Adrenal gland (tissue), 12 donors: ENCODE data around the gene LY6G6D. TPM values are rescaled to one million over a fixed set of nuclear protein-coding genes. Genes with fewer than 3 reads are reported as not detected.

Experiments
- DNase-seq, 7 donors: peaks; one replicate each; pipeline ENCODE4 v3.0.0-alpha.2; 2019 to 2020
- H3K27ac ChIP-seq, 5 donors: fragments of 200-600 bp; sonication (generic) in 4 of 5; 1 replicate in 3 of 5; 2 replicates in 2 of 5; pipeline versions ENCODE4 v1.5.1 to v1.8.0; 2016 to 2020; ENCODE audit warnings: mild to moderate bottlenecking in 1 of 5
- H3K27me3 ChIP-seq: fragments of 200-600 bp; 2 replicates; pipeline ENCODE4 v1.8.0; 2021
- H3K36me3 ChIP-seq, 2 donors: fragments of 200-600 bp; replicated peaks in 1 of 2; 1 replicate in 1 of 2; 2 replicates in 1 of 2; pipeline versions ENCODE4 v1.5.1 to v1.8.0; 2018 to 2022
- H3K4me1 ChIP-seq, 2 donors: fragments of 200-600 bp; replicated peaks in 1 of 2; 1 replicate in 1 of 2; 2 replicates in 1 of 2; pipeline versions ENCODE4 v1.5.1 to v1.8.0; 2018 to 2021
- H3K4me3 ChIP-seq, 4 donors: fragments of 200-600 bp; sonication (generic) in 3 of 4; one replicate each; pipeline ENCODE4 v1.5.1; 2016 to 2018
- H3K9me3 ChIP-seq, 3 donors: fragments of 200-600 bp; sonication (generic) in 1 of 3; replicated peaks in 1 of 3; 1 replicate in 2 of 3; 2 replicates in 1 of 3; pipeline versions ENCODE4 v1.5.1 to v1.8.0; 2016 to 2021
- POLR2A ChIP-seq, 2 donors: fragments of 450-650 bp; IDR thresholded peaks; one replicate each; pipeline ENCODE4 v1.6.1; 2017; ENCODE audit warnings: antibody characterized with exemption in 2 of 2, mild to moderate bottlenecking in 2 of 2, moderate library complexity in 1 of 2
- WGBS, 4 donors: extraction: QIAGEN DNeasy Blood & Tissue Kit in 2 of 4; methylation state at CpG; one replicate each; pipeline versions ENCODE4 v1.1.5 to v1.1.7; 2013 to 2017; 5-methylcytosine and 5-hydroxymethylcytosine counted together
- intact Hi-C, 2 donors: fragments of 100-400 bp; cut with DNase I; formaldehyde crosslinking; loops; one replicate each; pipeline versions ENCODE4 v1.14.1 to v1.15.0; 2022 to 2023
- polyA plus RNA-seq, 3 donors: library from polyadenylated mRNA; stranded (reverse); fragments of 200-250 nt in 2 of 3; fragments of 350-450 nt in 1 of 3; fragmentation: Illumina TruSeq in 1 of 3; extraction: RNeasy Lipid Tissue Mini Kit (QIAGEN cat#74804) in 1 of 3; gene quantifications; one replicate each; pipeline ENCODE4 v1.2.3, GENCODE V29; 2013 to 2014
- total RNA-seq, 9 donors: library from RNA; depleted of rRNA in 4 of 9; stranded (reverse); fragments of >200 nt in 4 of 9; fragments of 120-200 nt in 1 of 9; fragmentation: NEBNext Ultra II Directional in 1 of 9; extraction: Animal tissue kit (Norgen Biotek cat#: 25700) in 1 of 9; gene quantifications; one replicate each; pipeline versions ENCODE4 v1.1.0 to v1.2.4, GENCODE V29; 2013 to 2023
- TF ChIP-seq, protein P1 (sequence below), 6 experiments: fragments of 450-650 bp in 4 of 6; fragments of 200-600 bp in 2 of 6; sonication (generic) in 1 of 6; IDR thresholded peaks; 1 replicate in 5 of 6; 2 replicates in 1 of 6; pipeline versions ENCODE4 v1.5.1 to v1.8.0; 2016 to 2021; ENCODE audit warnings: antibody characterized with exemption in 6 of 6, mild to moderate bottlenecking in 2 of 6, moderate library complexity in 1 of 6
- donor health status: healthy with polysubstance abuse.
- donor health status: Bipolar disorder and iron deficiency.
- donor health status: DM: yes; HTN: yes; CAD: no.
- donor health status: DM: no; HTN: no; CAD: no.
- donor health status: DM: no; HTN: no; CAD: no.
- donor health status: DM: yes; HTN: yes; CAD: no.

Gene LY6G6D
- total and polyA plus RNA-seq, 12 donors, result not detected

DNA sequence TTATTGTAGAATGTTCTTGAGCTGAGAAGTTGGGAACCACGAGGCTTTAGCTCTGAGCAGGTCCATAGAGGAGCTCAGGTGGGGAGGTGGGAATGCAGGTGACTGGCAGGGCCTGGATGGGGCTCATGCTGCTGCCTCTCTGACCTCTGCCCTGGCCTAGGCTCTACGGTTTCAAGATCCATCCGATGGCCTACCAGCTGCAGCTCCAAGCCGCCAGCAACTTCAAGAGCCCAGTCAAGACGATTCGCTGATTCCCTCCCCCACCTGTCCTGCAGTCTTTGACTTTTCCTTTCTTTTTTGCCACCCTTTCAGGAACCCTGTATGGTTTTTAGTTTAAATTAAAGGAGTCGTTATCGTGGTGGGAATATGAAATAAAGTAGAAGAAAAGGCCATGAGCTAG is 45.5 kb upstream of the LY6G6D start, which contains the start of gene LY6G5B:
LY6G5B (plus strand) TSS at position 301 of the 400 bp plus-strand sequence. CDS start 975 bp downstream, outside the sequence.
- TF ChIP-seq POLR2A (IDR thresholded peaks at IDR 0.05), result no peak
- TF ChIP-seq, protein P1, sequence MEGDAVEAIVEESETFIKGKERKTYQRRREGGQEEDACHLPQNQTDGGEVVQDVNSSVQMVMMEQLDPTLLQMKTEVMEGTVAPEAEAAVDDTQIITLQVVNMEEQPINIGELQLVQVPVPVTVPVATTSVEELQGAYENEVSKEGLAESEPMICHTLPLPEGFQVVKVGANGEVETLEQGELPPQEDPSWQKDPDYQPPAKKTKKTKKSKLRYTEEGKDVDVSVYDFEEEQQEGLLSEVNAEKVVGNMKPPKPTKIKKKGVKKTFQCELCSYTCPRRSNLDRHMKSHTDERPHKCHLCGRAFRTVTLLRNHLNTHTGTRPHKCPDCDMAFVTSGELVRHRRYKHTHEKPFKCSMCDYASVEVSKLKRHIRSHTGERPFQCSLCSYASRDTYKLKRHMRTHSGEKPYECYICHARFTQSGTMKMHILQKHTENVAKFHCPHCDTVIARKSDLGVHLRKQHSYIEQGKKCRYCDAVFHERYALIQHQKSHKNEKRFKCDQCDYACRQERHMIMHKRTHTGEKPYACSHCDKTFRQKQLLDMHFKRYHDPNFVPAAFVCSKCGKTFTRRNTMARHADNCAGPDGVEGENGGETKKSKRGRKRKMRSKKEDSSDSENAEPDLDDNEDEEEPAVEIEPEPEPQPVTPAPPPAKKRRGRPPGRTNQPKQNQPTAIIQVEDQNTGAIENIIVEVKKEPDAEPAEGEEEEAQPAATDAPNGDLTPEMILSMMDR (IDR thresholded peaks at IDR 0.05), result no peak
- DNase-seq, result no peak
- Histone ChIP-seq H3K27ac (no peak within 1 kb of the TSS), H3K36me3 (peaks cover 0 to 70% of the 10 kb centered on the region in 2 donors), H3K4me1 (peaks cover 0 to 20% of the 10 kb centered on the region in 2 donors), H3K27me3 (no peaks in the 10 kb centered on the region), H3K9me3 (no peaks in the 10 kb centered on the region), H3K4me3 (no peak within 1 kb of the TSS)
- 83% methylated on average over 8 of the region's 8 CpGs for WGBS, 4 donors
- intact Hi-C loops, result no loop called here

GRCh38 chr6:31676322-31676903 is 38.7 kb upstream of the LY6G6D start:
- no peak for DNase-seq
- peaks cover 9 to 10% of the 10 kb centered on the region in 2 donors for H3K4me1 ChIP-seq
- H3K27me3 ChIP-seq, result no peaks in the 10 kb centered on the region
- no peak overlapping the region for H3K4me3 ChIP-seq
- H3K36me3 ChIP-seq, result peaks cover 0 to 23% of the 10 kb centered on the region in 2 donors
- intact Hi-C loops, result no loop called here
- no peak overlapping the region for H3K27ac ChIP-seq
- WGBS, 4 donors, result 73 to 78% (median 76%) methylated on average over 4 of the region's 4 CpGs
- TF ChIP-seq, protein P1 (IDR thresholded peaks at IDR 0.05), result no peak
- no peak for TF ChIP-seq POLR2A (IDR thresholded peaks at IDR 0.05)
- H3K9me3 ChIP-seq, result no peaks in the 10 kb centered on the region

DNA sequence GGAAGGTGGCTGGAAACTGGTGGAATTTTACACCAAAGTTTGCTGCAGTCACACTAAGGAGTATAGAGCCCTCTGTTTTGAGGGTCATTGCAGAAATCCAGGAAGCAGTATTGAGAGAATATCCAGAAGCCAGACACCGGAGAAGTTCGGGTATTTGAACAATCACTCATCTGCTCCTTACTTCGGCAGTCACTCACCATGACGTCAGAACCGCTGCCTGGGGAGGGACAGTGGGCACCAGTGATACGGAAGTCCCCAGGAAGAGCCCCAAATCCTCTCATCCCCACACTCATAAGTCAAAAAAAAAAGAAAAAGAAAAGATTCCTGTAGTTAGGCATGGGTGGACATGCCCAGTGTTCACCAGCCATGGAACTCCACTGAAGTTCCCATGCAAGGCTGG is 38.2 kb upstream of the LY6G6D start:
- intact Hi-C loops, result no loop called here
- H3K27ac ChIP-seq, result no peak overlapping the region
- no peaks in the 10 kb centered on the region for H3K9me3 ChIP-seq
- no peak for TF ChIP-seq POLR2A (IDR thresholded peaks at IDR 0.05)
- TF ChIP-seq, protein P1 (IDR thresholded peaks at IDR 0.05), result no peak
- no peak for DNase-seq
- peaks cover 0 to 18% of the 10 kb centered on the region in 2 donors for H3K36me3 ChIP-seq
- H3K27me3 ChIP-seq, result no peaks in the 10 kb centered on the region
- H3K4me3 ChIP-seq, result no peak overlapping the region
- H3K4me1 ChIP-seq, result peaks cover 9 to 10% of the 10 kb centered on the region in 2 donors
- WGBS, 4 donors, result 57 to 67% (median 61%) methylated on average over 5 to 6 of the region's 6 CpGs

DNA sequence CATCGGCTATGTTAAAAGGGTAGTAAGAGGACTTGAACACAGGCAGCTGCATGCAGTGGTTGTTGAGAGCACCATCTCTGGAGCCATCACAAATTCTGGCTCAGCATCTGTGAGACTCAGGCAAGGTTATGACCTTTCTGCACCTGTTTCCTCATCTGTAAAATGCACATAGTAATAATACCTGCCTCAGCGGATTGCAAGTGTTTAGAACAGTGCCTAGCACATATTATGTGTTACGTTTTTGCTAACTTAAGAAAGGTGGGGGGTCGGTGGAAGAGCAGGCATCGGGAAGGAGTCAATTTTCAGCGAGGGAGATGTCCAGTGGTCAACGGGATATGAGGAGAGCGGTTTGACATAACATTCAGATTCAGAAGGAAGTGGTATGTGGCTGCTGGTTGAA is 37.2 kb upstream of the LY6G6D start:
- Histone ChIP-seq H3K27me3 (no peaks in the 10 kb centered on the region), H3K9me3 (no peaks in the 10 kb centered on the region), H3K27ac (no peak overlapping the region), H3K4me1 (peaks cover 9 to 10% of the 10 kb centered on the region in 2 donors), H3K4me3 (no peak overlapping the region), H3K36me3 (peaks cover 0 to 8% of the 10 kb centered on the region in 2 donors)
- intact Hi-C loops, result no loop called here
- 66 to 77% (median 73%) methylated on average over 8 of the region's 8 CpGs for WGBS, 4 donors
- DNase-seq, result no peak
- TF ChIP-seq POLR2A (IDR thresholded peaks at IDR 0.05), result no peak
- TF ChIP-seq, protein P1 (IDR thresholded peaks at IDR 0.05), result no peak
